Liver (tissue), 9 donors: ENCODE data around the gene XDH. TPM values are rescaled to one million over a fixed set of nuclear protein-coding genes. Genes with fewer than 3 reads are reported as not detected.

Experiments
- DNase-seq: peaks from one replicate; pipeline ENCODE4 v3.0.0-alpha.2; 2017; ENCODE audit warnings: low spot score
- H3K27ac ChIP-seq, 2 donors: one replicate each; pipeline ENCODE4 v1.7.0; 2013; ENCODE audit warnings: inconsistent platforms in 2 of 2, low read length in 2 of 2, control low read depth in 1 of 2, low read depth in 1 of 2, mild to moderate bottlenecking in 1 of 2
- H3K27me3 ChIP-seq, 4 donors: one replicate each; pipeline versions ENCODE4 v1.6.1 to v1.7.0; 2013; ENCODE audit warnings: low read length in 3 of 4, inconsistent platforms in 1 of 4, mild to moderate bottlenecking in 1 of 4, moderate library complexity in 1 of 4; ENCODE audit not compliant: control insufficient read depth in 4 of 4, insufficient read depth in 4 of 4
- H3K36me3 ChIP-seq, 4 donors: one replicate each; pipeline versions ENCODE4 v1.6.1 to v1.7.0; 2013; ENCODE audit warnings: low read length in 3 of 4, mild to moderate bottlenecking in 3 of 4, low read depth in 1 of 4, moderate library complexity in 1 of 4; ENCODE audit not compliant: control insufficient read depth in 4 of 4, insufficient read depth in 3 of 4
- H3K4me1 ChIP-seq, 4 donors: one replicate each; pipeline versions ENCODE4 v1.6.1 to v1.7.0; 2013; ENCODE audit warnings: low read length in 3 of 4, mild to moderate bottlenecking in 3 of 4, moderate library complexity in 1 of 4; ENCODE audit not compliant: control insufficient read depth in 4 of 4, insufficient read depth in 4 of 4
- H3K4me3 ChIP-seq, 3 donors: one replicate each; pipeline versions ENCODE4 v1.6.1 to v1.7.0; 2013; ENCODE audit warnings: low read length in 3 of 3, control low read depth in 1 of 3, low read depth in 1 of 3, mild to moderate bottlenecking in 1 of 3
- H3K9ac ChIP-seq, 2 donors: one replicate each; pipeline ENCODE4 v1.7.0; 2013; ENCODE audit warnings: low read length in 2 of 2, mild to moderate bottlenecking in 2 of 2, moderate library complexity in 2 of 2, control low read depth in 1 of 2, low read depth in 1 of 2
- H3K9me3 ChIP-seq, 4 donors: one replicate each; pipeline versions ENCODE4 v1.6.1 to v1.7.0; 2013; ENCODE audit warnings: low read length in 3 of 4; ENCODE audit not compliant: control insufficient read depth in 4 of 4
- ATF3 ChIP-seq: IDR thresholded peaks from 2 replicates; pipeline ENCODE4 v1.6.1; 2016; ENCODE audit warnings: antibody characterized with exemption
- EGR1 ChIP-seq, 2 donors: IDR thresholded peaks; 2 replicates each; pipeline ENCODE4 v1.6.1; 2016 to 2018; ENCODE audit warnings: antibody characterized with exemption in 2 of 2, low read depth in 2 of 2
- FOXA1 ChIP-seq: IDR thresholded peaks from 2 replicates; pipeline ENCODE4 v1.6.1; 2016; ENCODE audit warnings: antibody characterized with exemption
- FOXA2 ChIP-seq: IDR thresholded peaks from 2 replicates; pipeline ENCODE4 v1.6.1; 2016; ENCODE audit warnings: antibody characterized with exemption
- GABPA ChIP-seq, 2 donors: IDR thresholded peaks in 1 of 2; conservative IDR thresholded peaks in 1 of 2; 2 replicates each; pipeline ENCODE4 v1.6.1; 2016; ENCODE audit warnings: antibody characterized with exemption in 2 of 2, mild to moderate bottlenecking in 1 of 2, moderate library complexity in 1 of 2
- HNF4A ChIP-seq, 2 donors: conservative IDR thresholded peaks; 2 replicates each; pipeline ENCODE4 v1.6.1; 2016; ENCODE audit warnings: antibody characterized with exemption in 2 of 2, mild to moderate bottlenecking in 2 of 2
- HNF4G ChIP-seq: IDR thresholded peaks from 2 replicates; pipeline ENCODE4 v1.6.1; 2016; ENCODE audit warnings: antibody characterized with exemption
- JUND ChIP-seq, 2 donors: IDR thresholded peaks; 2 replicates each; pipeline ENCODE4 v1.6.1; 2016; ENCODE audit warnings: antibody characterized with exemption in 2 of 2
- MAX ChIP-seq: IDR thresholded peaks from 2 replicates; pipeline ENCODE4 v1.6.1; 2016; ENCODE audit warnings: antibody characterized with exemption
- NR2F2 ChIP-seq: IDR thresholded peaks from 2 replicates; pipeline ENCODE4 v1.6.1; 2016; ENCODE audit warnings: antibody characterized with exemption
- RAD21 ChIP-seq, 2 donors: IDR thresholded peaks; 2 replicates each; pipeline ENCODE4 v1.6.1; 2016; ENCODE audit warnings: antibody characterized with exemption in 2 of 2, mild to moderate bottlenecking in 2 of 2
- REST ChIP-seq: IDR thresholded peaks from 2 replicates; pipeline ENCODE4 v1.6.1; 2016; ENCODE audit warnings: antibody characterized with exemption, mild to moderate bottlenecking
- RXRA ChIP-seq, 2 donors: IDR thresholded peaks; 2 replicates each; pipeline ENCODE4 v1.6.1; 2017 to 2018; ENCODE audit warnings: antibody characterized with exemption in 2 of 2, mild to moderate bottlenecking in 1 of 2
- SP1 ChIP-seq: IDR thresholded peaks from 2 replicates; pipeline ENCODE4 v1.6.1; 2018; ENCODE audit warnings: antibody characterized with exemption, mild to moderate bottlenecking
- TAF1 ChIP-seq: conservative IDR thresholded peaks from 2 replicates; pipeline ENCODE4 v1.6.1; 2016; ENCODE audit warnings: antibody characterized with exemption, mild to moderate bottlenecking
- YY1 ChIP-seq: IDR thresholded peaks from 2 replicates; pipeline ENCODE4 v1.6.1; 2016; ENCODE audit warnings: antibody characterized with exemption, mild to moderate bottlenecking
- ZBTB33 ChIP-seq: IDR thresholded peaks from 2 replicates; pipeline ENCODE4 v1.6.1; 2016; ENCODE audit warnings: antibody characterized with exemption
- WGBS: extraction: QIAGEN DNeasy Blood & Tissue Kit; methylation state at CpG from one replicate; pipeline ENCODE4 v1.1.7; 2013; 5-methylcytosine and 5-hydroxymethylcytosine counted together
- polyA plus RNA-seq, 2 donors: library from polyadenylated mRNA; stranded (reverse) in 1 of 2; unstranded in 1 of 2; fragments of 200-250 nt in 1 of 2; fragments of >200 nt in 1 of 2; fragmentation: Nextera tagmentation in 1 of 2; extraction: Ambion mirVana in 1 of 2; gene quantifications; one replicate each; pipeline versions ENCODE4 v1.2.1 to v1.2.3, GENCODE V29; 2013 to 2015
- total RNA-seq, 2 donors: library from RNA; depleted of rRNA; stranded (reverse); fragments of >200 nt; gene quantifications; one replicate each; pipeline ENCODE4 v1.2.3, GENCODE V29; 2014
- TF ChIP-seq, protein P1 (sequence below): fragments of 150-350 bp; IDR thresholded peaks from 2 replicates; pipeline ENCODE4 v1.5.1; 2017; ENCODE audit warnings: improper control_type of control experiment, low read depth, low read length; ENCODE audit not compliant: missing input control
- donor health status: healthy.
- donor health status: healthy.
- donor health status: healthy.
- donor health status: healthy.
- donor health status: healthy.

XDH gene
- total and polyA plus RNA-seq, 4 donors = 6.8 to 76.6 (median 12.0) TPM

GRCh38 chr2:31328026-31328425 is 86.5 kb downstream of the XDH start:
- Histone ChIP-seq H3K27ac (no peak overlapping the region), H3K4me3 (no peak overlapping the region), H3K27me3 (no peaks in the 10 kb centered on the region), H3K36me3 (no peaks in the 10 kb centered on the region), H3K9me3 (no peaks in the 10 kb centered on the region), H3K9ac (no peak overlapping the region), H3K4me1 (peaks cover 0 to 13% (median 6%) of the 10 kb centered on the region in 4 donors)
- no peak for DNase-seq
- TF ChIP-seq ZBTB33 (no peak), RXRA (IDR thresholded peaks at IDR 0.05) (no peak), NR2F2 (no peak), ATF3 (no peak)

GRCh38 chr2:31327505-31327904 is 87.0 kb downstream of the XDH start:
- H3K36me3 ChIP-seq = no peaks in the 10 kb centered on the region
- no peak overlapping the region for H3K4me3 ChIP-seq
- no peak overlapping the region for H3K27ac ChIP-seq
- DNase-seq = no peak
- peaks cover 0 to 9% (median 4%) of the 10 kb centered on the region in 4 donors for H3K4me1 ChIP-seq
- TF ChIP-seq SP1 (no peak), EGR1 (IDR thresholded peaks at IDR 0.05; ENCODE audit: low read depth in 2 of 2) (no peak), JUND (IDR thresholded peaks at IDR 0.05) (peak in 1 of 2 donors; percentile 31), ATF3 (no peak), ZBTB33 (no peak), FOXA1 (no peak), RXRA (IDR thresholded peaks at IDR 0.05) (peak in 1 of 2 donors; percentile 62), NR2F2 (no peak), YY1 (peak; percentile 36), TAF1 (no peak), MAX (peak; percentile 20), HNF4G (no peak), HNF4A (conservative IDR thresholded peaks at IDR 0.05) (peak in 1 of 2 donors; percentile 40), GABPA (IDR thresholded peaks at IDR 0.05 in 1 of 2, conservative IDR thresholded peaks at IDR 0.05 in 1 of 2) (no peak), FOXA2 (peak; percentile 49), REST (no peak), RAD21 (IDR thresholded peaks at IDR 0.05) (no peak)
- TF ChIP-seq, protein P1, sequence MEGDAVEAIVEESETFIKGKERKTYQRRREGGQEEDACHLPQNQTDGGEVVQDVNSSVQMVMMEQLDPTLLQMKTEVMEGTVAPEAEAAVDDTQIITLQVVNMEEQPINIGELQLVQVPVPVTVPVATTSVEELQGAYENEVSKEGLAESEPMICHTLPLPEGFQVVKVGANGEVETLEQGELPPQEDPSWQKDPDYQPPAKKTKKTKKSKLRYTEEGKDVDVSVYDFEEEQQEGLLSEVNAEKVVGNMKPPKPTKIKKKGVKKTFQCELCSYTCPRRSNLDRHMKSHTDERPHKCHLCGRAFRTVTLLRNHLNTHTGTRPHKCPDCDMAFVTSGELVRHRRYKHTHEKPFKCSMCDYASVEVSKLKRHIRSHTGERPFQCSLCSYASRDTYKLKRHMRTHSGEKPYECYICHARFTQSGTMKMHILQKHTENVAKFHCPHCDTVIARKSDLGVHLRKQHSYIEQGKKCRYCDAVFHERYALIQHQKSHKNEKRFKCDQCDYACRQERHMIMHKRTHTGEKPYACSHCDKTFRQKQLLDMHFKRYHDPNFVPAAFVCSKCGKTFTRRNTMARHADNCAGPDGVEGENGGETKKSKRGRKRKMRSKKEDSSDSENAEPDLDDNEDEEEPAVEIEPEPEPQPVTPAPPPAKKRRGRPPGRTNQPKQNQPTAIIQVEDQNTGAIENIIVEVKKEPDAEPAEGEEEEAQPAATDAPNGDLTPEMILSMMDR = no peak
- no peaks in the 10 kb centered on the region for H3K9me3 ChIP-seq
- 98% methylated on average over 1 of the region's 1 CpG for WGBS
- no peak overlapping the region for H3K9ac ChIP-seq
- H3K27me3 ChIP-seq = no peaks in the 10 kb centered on the region
